HepG2 (cell line): Measurements from ENCODE around the gene CABLES2. TPM values are rescaled to one million over a fixed set of nuclear protein-coding genes. Genes with fewer than 3 reads are reported as not detected.

Experiments used
- EED ChIP-seq: sonication (generic); formaldehyde crosslinking; IDR thresholded peaks from 2 replicates; pipeline ENCODE4 v1.5.0; 2020; ENCODE audit warnings: mild to moderate bottlenecking, missing genetic modification reagents
- EP300 ChIP-seq, 3 experiments: sonication (generic) in 1 of 3; formaldehyde crosslinking in 1 of 3; IDR thresholded peaks; 2 replicates each; pipeline versions ENCODE4 v1.5.1 to v1.6.1; 2011 to 2020; ENCODE audit warnings: low read depth in 2 of 3, low read length in 2 of 3, borderline replicate concordance in 1 of 3, improper control_type of control experiment in 1 of 3, mild to moderate bottlenecking in 1 of 3, missing genetic modification reagents in 1 of 3, moderate library complexity in 1 of 3
- ERF ChIP-seq: IDR thresholded peaks from 2 replicates; pipeline ENCODE4 v1.6.1; 2018; ENCODE audit warnings: missing biosample characterization, missing genetic modification reagents
- FOSL1 ChIP-seq: sonication (generic); formaldehyde crosslinking; IDR thresholded peaks from 2 replicates; pipeline ENCODE4 v1.9.0; 2021; ENCODE audit warnings: missing genetic modification reagents, borderline replicate concordance
- GZF1 ChIP-seq: sonication (generic); formaldehyde crosslinking; IDR thresholded peaks from 2 replicates; pipeline ENCODE4 v1.5.1; 2020; ENCODE audit warnings: mild to moderate bottlenecking, missing genetic modification reagents
- HNRNPLL ChIP-seq: fragments of 200-400 bp; formaldehyde crosslinking; IDR thresholded peaks from 2 replicates; pipeline ENCODE4 v1.6.1; 2017; ENCODE audit warnings: mild to moderate bottlenecking, low read depth, low read length; ENCODE audit not compliant: poor library complexity, severe bottlenecking
- HOMEZ ChIP-seq: IDR thresholded peaks from 2 replicates; pipeline ENCODE4 v1.6.1; 2016; ENCODE audit warnings: low read depth
- KLF15 ChIP-seq: sonication (generic); formaldehyde crosslinking; IDR thresholded peaks from 2 replicates; pipeline ENCODE4 v1.8.1; 2023; ENCODE audit warnings: borderline replicate concordance, mild to moderate bottlenecking, inconsistent platforms, missing genetic modification reagents, mixed read lengths
- KLF9 ChIP-seq: IDR thresholded peaks from 2 replicates; pipeline ENCODE4 v1.6.1; 2016; ENCODE audit warnings: low read depth
- MXI1 ChIP-seq: IDR thresholded peaks from 3 replicates; pipeline ENCODE4 v1.6.1; 2012; ENCODE audit warnings: low read depth, low read length, inconsistent platforms, borderline replicate concordance
- ONECUT2 ChIP-seq: sonication (generic); formaldehyde crosslinking; IDR thresholded peaks from 2 replicates; pipeline ENCODE4 v1.4.0; 2020; ENCODE audit warnings: missing genetic modification reagents
- PITX1 ChIP-seq: sonication (generic); formaldehyde crosslinking; IDR thresholded peaks from 2 replicates; pipeline ENCODE4 v1.5.1; 2020; ENCODE audit warnings: mild to moderate bottlenecking, missing genetic modification reagents
- RARG ChIP-seq: sonication (generic); formaldehyde crosslinking; IDR thresholded peaks from 2 replicates; pipeline ENCODE4 v1.4.0; 2020; ENCODE audit warnings: low read depth, mild to moderate bottlenecking, missing genetic modification reagents
- SAP130 ChIP-seq: IDR thresholded peaks from 2 replicates; pipeline ENCODE4 v1.6.1; 2016; ENCODE audit warnings: low read depth
- TOE1 ChIP-seq: sonication (generic); formaldehyde crosslinking; IDR thresholded peaks from 2 replicates; pipeline ENCODE4 v1.4.0; 2020; ENCODE audit warnings: mild to moderate bottlenecking, missing genetic modification reagents
- XRCC5 ChIP-seq: fragments of 200-400 bp; formaldehyde crosslinking; optimal IDR thresholded peaks from 2 replicates; pipeline ENCODE3; 2017; ENCODE audit warnings: mild to moderate bottlenecking, low read length
- YY1 ChIP-seq: IDR thresholded peaks from 2 replicates; pipeline ENCODE4 v1.6.1; 2011; ENCODE audit warnings: low read length, low read depth, moderate library complexity, mild to moderate bottlenecking; ENCODE audit not compliant: insufficient read depth, insufficient replicate concordance
- ZFP90 ChIP-seq: sonication (generic); formaldehyde crosslinking; IDR thresholded peaks from 2 replicates; pipeline ENCODE4 v1.8.0; 2022; ENCODE audit warnings: missing genetic modification reagents, mild to moderate bottlenecking, inconsistent platforms, borderline replicate concordance
- ZNF224 ChIP-seq: sonication (generic); formaldehyde crosslinking; IDR thresholded peaks from 2 replicates; pipeline ENCODE4 v1.5.0; 2020; ENCODE audit warnings: mild to moderate bottlenecking, missing genetic modification reagents
- ZNF296 ChIP-seq: sonication (generic); formaldehyde crosslinking; conservative IDR thresholded peaks from 2 replicates; pipeline ENCODE4 v1.5.0; 2020; ENCODE audit warnings: mild to moderate bottlenecking, missing genetic modification reagents
- ZNF354B ChIP-seq: sonication (generic); formaldehyde crosslinking; IDR thresholded peaks from 2 replicates; pipeline ENCODE4 v1.8.0; 2022; ENCODE audit warnings: mild to moderate bottlenecking, missing genetic modification reagents
- ZNF44 ChIP-seq: sonication (generic); formaldehyde crosslinking; IDR thresholded peaks from 2 replicates; pipeline ENCODE4 v1.5.1; 2020; ENCODE audit warnings: mild to moderate bottlenecking, missing genetic modification reagents
- ZNF619 ChIP-seq: sonication (generic); formaldehyde crosslinking; IDR thresholded peaks from 2 replicates; pipeline ENCODE4 v1.4.0; 2020; ENCODE audit warnings: mild to moderate bottlenecking, missing genetic modification reagents
- polyA plus RNA-seq, 8 experiments: library from polyadenylated mRNA; depleted of rRNA in 3 of 8; stranded (reverse) in 7 of 8; unstranded in 1 of 8; fragments of >200 nt; fragmentation: Illumina TruSeq in 4 of 8; extraction: Trizol in 4 of 8; gene quantifications; 2 replicates each; pipeline versions ENCODE4 v1.2.1 to v1.2.3, GENCODE V29; 2011 to 2016; ENCODE audit warnings: low read depth in 4 of 8, missing spikeins in 1 of 8, mixed read lengths in 1 of 8; ENCODE audit not compliant: insufficient read depth in 1 of 8
- total RNA-seq, 5 experiments: library from RNA; depleted of rRNA; stranded (reverse); fragments of >200 nt; fragmentation: Illumina TruSeq; extraction: Trizol; gene quantifications; 2 replicates each; pipeline ENCODE4 v1.2.3, GENCODE V29; 2016; ENCODE audit warnings: low read depth in 1 of 5
- TF ChIP-seq, protein P1 (sequence below): sonication (generic); formaldehyde crosslinking; IDR thresholded peaks from 2 replicates; pipeline ENCODE4 v1.8.1; 2023; ENCODE audit warnings: mild to moderate bottlenecking, moderate library complexity, missing genetic modification reagents
- TF ChIP-seq, protein P2 (sequence below): sonication (generic); formaldehyde crosslinking; conservative IDR thresholded peaks from 2 replicates; pipeline ENCODE4 v1.8.0; 2022; ENCODE audit warnings: mild to moderate bottlenecking, moderate library complexity, missing genetic modification reagents

CABLES2 gene
- total and polyA plus RNA-seq, 2 of the 13 experiments (the other 11 are each of a cell fraction or from before 2014, with no cell fraction given): 5.2 to 9.7 TPM

GRCh38 chr20:62386383-62387218, 20.5 kb downstream of the CABLES2 start, which contains the start of gene RPS21 (continued):
- peak; percentile 18; the same call in 1 of the 2 replicates for TF ChIP-seq HOMEZ (CRISPR knock-in tag)
- no peak; the same call in 1 of the 2 replicates for TF ChIP-seq GZF1 (CRISPR knock-in tag)
- TF ChIP-seq ZNF354B: no peak
- TF ChIP-seq ZNF296 (CRISPR knock-in tag): 0 out of 2 replicates have a peak, but pooled peaks have one; percentile 37
- TF ChIP-seq RARG (CRISPR knock-in tag): peak; percentile 65; the same call in 1 of the 2 replicates
- TF ChIP-seq EP300 (IDR thresholded peaks at IDR 0.05; ENCODE audit: low read depth in 2 of 2, low read length in 2 of 2): peak; percentile 24 to 28; a peak in 1 of 4 replicates
- peak; percentile 57; the same call in 1 of the 2 replicates for TF ChIP-seq EP300 (CRISPR knock-in tag; IDR thresholded peaks at IDR 0.05; ENCODE audit: borderline replicate concordance)
- TF ChIP-seq, protein P1, sequence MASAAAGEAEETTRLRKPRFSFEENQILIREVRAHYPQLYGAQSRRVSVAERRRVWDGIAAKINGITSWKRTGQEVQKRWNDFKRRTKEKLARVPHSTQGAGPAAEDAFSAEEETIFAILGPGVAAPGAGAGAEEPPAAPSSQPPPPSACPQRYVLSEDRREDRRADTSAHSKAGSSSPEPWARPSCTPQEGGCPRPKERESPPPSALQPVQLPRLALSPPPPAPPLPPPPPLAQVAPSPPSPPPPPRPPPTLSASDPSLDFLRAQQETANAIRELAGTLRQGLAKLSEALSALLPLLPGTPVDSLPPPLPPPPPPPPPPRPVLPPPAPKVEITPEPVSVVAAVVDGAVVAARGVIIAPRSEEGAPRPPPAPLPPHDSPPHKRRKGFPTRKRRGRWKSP: peak; percentile 71; the same call in 1 of the 2 replicates
- TF ChIP-seq YY1: peak; percentile 82
- peak; percentile 72; the same call in 1 of the 2 replicates for TF ChIP-seq ZNF44 (CRISPR knock-in tag)
- peak; percentile 44 for TF ChIP-seq XRCC5
- no peak for TF ChIP-seq KLF9 (CRISPR knock-in tag)
- TF ChIP-seq MXI1: peak; percentile 95
- peak; percentile 98 for TF ChIP-seq SAP130 (CRISPR knock-in tag)
- peak; percentile 25 for TF ChIP-seq HNRNPLL
- TF ChIP-seq KLF15 (CRISPR knock-in tag): peak; percentile 83; the same call in 1 of the 2 replicates
- TF ChIP-seq TOE1 (CRISPR knock-in tag): no peak; the same call in 1 of the 2 replicates
- TF ChIP-seq EED (CRISPR knock-in tag): peak; percentile 42; the same call in 1 of the 2 replicates
- TF ChIP-seq ERF (CRISPR knock-in tag): peak; percentile 93
- no peak; the same call in 1 of the 2 replicates for TF ChIP-seq ZNF224 (CRISPR knock-in tag)
- TF ChIP-seq ZNF619: peak; percentile 43; the same call in 1 of the 2 replicates
- TF ChIP-seq, protein P2, sequence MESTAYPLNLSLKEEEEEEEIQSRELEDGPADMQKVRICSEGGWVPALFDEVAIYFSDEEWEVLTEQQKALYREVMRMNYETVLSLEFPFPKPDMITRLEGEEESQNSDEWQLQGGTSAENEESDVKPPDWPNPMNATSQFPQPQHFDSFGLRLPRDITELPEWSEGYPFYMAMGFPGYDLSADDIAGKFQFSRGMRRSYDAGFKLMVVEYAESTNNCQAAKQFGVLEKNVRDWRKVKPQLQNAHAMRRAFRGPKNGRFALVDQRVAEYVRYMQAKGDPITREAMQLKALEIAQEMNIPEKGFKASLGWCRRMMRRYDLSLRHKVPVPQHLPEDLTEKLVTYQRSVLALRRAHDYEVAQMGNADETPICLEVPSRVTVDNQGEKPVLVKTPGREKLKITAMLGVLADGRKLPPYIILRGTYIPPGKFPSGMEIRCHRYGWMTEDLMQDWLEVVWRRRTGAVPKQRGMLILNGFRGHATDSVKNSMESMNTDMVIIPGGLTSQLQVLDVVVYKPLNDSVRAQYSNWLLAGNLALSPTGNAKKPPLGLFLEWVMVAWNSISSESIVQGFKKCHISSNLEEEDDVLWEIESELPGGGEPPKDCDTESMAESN (CRISPR knock-in tag): peak; percentile 91
- no peak for TF ChIP-seq FOSL1 (CRISPR knock-in tag)
- peak; percentile 44 for TF ChIP-seq PITX1
- TF ChIP-seq ZFP90 (CRISPR knock-in tag): peak; percentile 95
- TF ChIP-seq ONECUT2: no peak
